H1 (cell line): ENCODE measurements around the gene RGS13.

ENCODE experiments used
- BCL11A ChIP-seq, 2 experiments: IDR thresholded peaks; one replicate each; pipeline ENCODE4 v1.6.1; 2011; ENCODE audit warnings: low read depth in 2 of 2, low read length in 2 of 2, mild to moderate bottlenecking in 2 of 2
- CBX8 ChIP-seq: fragments of 300-800, 300-1000 bp; sonication (generic); IDR thresholded peaks from 2 replicates; pipeline ENCODE4 v1.7.1; 2016; ENCODE audit warnings: low read depth, low read length, borderline replicate concordance
- CHD2 ChIP-seq: IDR thresholded peaks from 2 replicates; pipeline ENCODE4 v1.6.1; 2012; ENCODE audit warnings: low read length, improper control_type of control experiment
- EGR1 ChIP-seq: IDR thresholded peaks from 2 replicates; pipeline ENCODE4 v1.6.1; 2011; ENCODE audit warnings: low read depth, low read length, borderline replicate concordance
- PHF8 ChIP-seq: fragments of 200-600 bp; sonication (generic); conservative IDR thresholded peaks from 2 replicates; pipeline ENCODE4 v1.7.1; 2012; ENCODE audit warnings: low read depth, mild to moderate bottlenecking, inconsistent platforms, low read length, moderate library complexity
- TAF1 ChIP-seq: IDR thresholded peaks from 2 replicates; pipeline ENCODE4 v1.6.1; 2011; ENCODE audit warnings: mild to moderate bottlenecking, low read depth, low read length
- TF ChIP-seq, protein P1 (sequence below), 3 experiments: IDR thresholded peaks; 1 replicate in 2 of 3; 2 replicates in 1 of 3; pipeline versions ENCODE4 v1.5.1 to v1.6.1; 2011; ENCODE audit warnings: low read length in 3 of 3, mild to moderate bottlenecking in 3 of 3, inconsistent platforms in 2 of 3, low read depth in 1 of 3, moderate library complexity in 1 of 3; ENCODE audit not compliant: insufficient read depth in 1 of 3; ENCODE audit errors: control extremely low read depth in 1 of 3

DNA sequence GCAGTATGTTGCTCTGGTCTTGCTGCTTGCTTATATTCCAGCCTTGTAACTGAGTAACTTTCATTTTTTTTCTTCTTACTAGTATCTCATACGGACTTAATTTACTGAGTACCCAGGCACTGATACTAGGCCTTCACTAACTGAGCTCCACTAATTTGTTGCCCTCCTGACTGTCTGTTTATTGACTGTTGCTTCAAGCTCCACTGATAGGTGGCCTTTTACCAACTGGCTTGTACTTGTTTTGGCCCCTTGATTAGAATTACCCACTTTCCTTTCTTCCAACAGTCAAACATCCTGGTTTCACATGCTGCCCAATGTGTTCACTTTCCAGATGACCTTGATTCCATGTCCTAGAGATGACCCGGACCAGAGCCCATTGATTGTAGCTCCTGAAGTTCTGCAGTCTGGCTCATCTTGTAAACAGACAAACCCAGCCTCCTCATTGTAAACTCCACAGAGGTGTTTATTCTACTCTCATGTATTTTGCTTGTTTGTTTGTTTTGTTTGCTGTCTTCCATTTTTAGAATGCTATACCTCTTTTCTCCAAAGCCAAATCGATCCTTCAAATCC, 32.6 kb upstream of the RGS13 start:
- no peak for TF ChIP-seq CHD2
- no peak for TF ChIP-seq BCL11A (IDR thresholded peaks at IDR 0.05; ENCODE audit: low read depth in 2 of 2, low read length in 2 of 2)
- TF ChIP-seq TAF1: no peak
- TF ChIP-seq, protein P1, sequence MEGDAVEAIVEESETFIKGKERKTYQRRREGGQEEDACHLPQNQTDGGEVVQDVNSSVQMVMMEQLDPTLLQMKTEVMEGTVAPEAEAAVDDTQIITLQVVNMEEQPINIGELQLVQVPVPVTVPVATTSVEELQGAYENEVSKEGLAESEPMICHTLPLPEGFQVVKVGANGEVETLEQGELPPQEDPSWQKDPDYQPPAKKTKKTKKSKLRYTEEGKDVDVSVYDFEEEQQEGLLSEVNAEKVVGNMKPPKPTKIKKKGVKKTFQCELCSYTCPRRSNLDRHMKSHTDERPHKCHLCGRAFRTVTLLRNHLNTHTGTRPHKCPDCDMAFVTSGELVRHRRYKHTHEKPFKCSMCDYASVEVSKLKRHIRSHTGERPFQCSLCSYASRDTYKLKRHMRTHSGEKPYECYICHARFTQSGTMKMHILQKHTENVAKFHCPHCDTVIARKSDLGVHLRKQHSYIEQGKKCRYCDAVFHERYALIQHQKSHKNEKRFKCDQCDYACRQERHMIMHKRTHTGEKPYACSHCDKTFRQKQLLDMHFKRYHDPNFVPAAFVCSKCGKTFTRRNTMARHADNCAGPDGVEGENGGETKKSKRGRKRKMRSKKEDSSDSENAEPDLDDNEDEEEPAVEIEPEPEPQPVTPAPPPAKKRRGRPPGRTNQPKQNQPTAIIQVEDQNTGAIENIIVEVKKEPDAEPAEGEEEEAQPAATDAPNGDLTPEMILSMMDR (IDR thresholded peaks at IDR 0.05; ENCODE audit: control extremely low read depth in 1 of 3, insufficient read depth in 1 of 3, low read depth in 1 of 3, low read length in 3 of 3): no peak
- no peak for TF ChIP-seq CBX8
- TF ChIP-seq EGR1: no peak
- no peak for TF ChIP-seq PHF8
